ENCODE results near the gene CDH4.

DNA sequence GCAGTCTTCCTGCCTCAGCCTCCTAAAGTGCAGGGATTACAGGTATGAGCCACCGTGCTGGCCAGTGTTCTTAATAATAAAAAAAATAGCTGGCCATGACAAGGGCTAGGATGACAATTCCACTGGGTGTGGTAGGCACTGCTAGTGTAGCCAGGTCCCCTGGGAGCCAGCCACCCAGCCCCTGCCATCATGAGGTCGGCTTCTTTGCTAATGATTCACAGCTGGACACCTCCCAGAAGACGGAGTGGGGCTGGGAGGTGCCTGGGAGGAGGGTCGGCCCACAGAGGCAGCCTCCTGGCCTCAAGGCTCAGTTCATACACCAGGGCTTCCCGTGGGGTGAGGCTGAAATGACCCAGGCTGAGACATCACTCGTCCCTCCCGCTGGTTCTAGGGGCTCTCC is 583.2 kb downstream of the CDH4 start:
- no peak for TF ChIP-seq RAD21 (IDR thresholded peaks at IDR 0.05; ENCODE audit: low read depth)
- TF ChIP-seq EP300 (IDR thresholded peaks at IDR 0.05; ENCODE audit: borderline replicate concordance) = no peak
- no peak for TF ChIP-seq YY1 (IDR thresholded peaks at IDR 0.05; ENCODE audit: low read depth)
- no peak for TF ChIP-seq ZBTB7A (IDR thresholded peaks at IDR 0.05; ENCODE audit: low read depth)
- TF ChIP-seq, protein P1, sequence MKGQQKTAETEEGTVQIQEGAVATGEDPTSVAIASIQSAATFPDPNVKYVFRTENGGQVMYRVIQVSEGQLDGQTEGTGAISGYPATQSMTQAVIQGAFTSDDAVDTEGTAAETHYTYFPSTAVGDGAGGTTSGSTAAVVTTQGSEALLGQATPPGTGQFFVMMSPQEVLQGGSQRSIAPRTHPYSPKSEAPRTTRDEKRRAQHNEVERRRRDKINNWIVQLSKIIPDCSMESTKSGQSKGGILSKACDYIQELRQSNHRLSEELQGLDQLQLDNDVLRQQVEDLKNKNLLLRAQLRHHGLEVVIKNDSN (IDR thresholded peaks at IDR 0.05) = no peak
- no peak for TF ChIP-seq MAX (IDR thresholded peaks at IDR 0.05)
- TF ChIP-seq REST (IDR thresholded peaks at IDR 0.05; ENCODE audit: low read depth) = no peak
- TF ChIP-seq CEBPB (IDR thresholded peaks at IDR 0.05) = no peak
- TF ChIP-seq EGR1 (IDR thresholded peaks at IDR 0.05) = no peak
- TF ChIP-seq TEAD4 (IDR thresholded peaks at IDR 0.05) = no peak
- no peak for TF ChIP-seq FOXM1 (IDR thresholded peaks at IDR 0.05; ENCODE audit: borderline replicate concordance, low read depth)
- no peak for TF ChIP-seq TAF1 (IDR thresholded peaks at IDR 0.05; ENCODE audit: low read depth)

All from Ishikawa (cell line).